Prostate gland (tissue), 2 donors: Measurements from ENCODE around the gene SGF29. TPM values are rescaled to one million over a fixed set of nuclear protein-coding genes. Genes with fewer than 3 reads are reported as not detected.
"Not testable (repeated sequence)": the region's sequence is repeated elsewhere in the genome, so short reads cannot be mapped to it uniquely, and the experiment has no call there.

ENCODE experiments used
- DNase-seq: peaks from one replicate; pipeline ENCODE4 v3.0.0-alpha.2; 2019; ENCODE audit warnings: low spot score
- H3K27ac ChIP-seq, 2 donors: fragments of 200-600 bp; sonication (generic); 2 replicates each; pipeline ENCODE4 v1.5.1; 2017 to 2019
- H3K27me3 ChIP-seq: fragments of 200-600 bp; sonication (generic); replicated peaks from 2 replicates; pipeline ENCODE4 v1.5.1; 2019; ENCODE audit not compliant: insufficient read depth
- H3K36me3 ChIP-seq, 2 donors: fragments of 200-600 bp; sonication (generic); 1 replicate in 1 of 2; 2 replicates in 1 of 2; pipeline versions ENCODE4 v1.5.1 to v1.8.1; 2017 to 2019
- H3K4me1 ChIP-seq: fragments of 200-600 bp; sonication (generic); replicated peaks from 2 replicates; pipeline ENCODE4 v1.5.1; 2019
- H3K4me3 ChIP-seq, 2 donors: fragments of 200-600 bp; sonication (generic); 2 replicates each; pipeline ENCODE4 v1.5.1; 2017 to 2019
- H3K9me3 ChIP-seq: fragments of 200-600 bp; sonication (generic); 2 replicates; pipeline ENCODE4 v1.5.1; 2017
- POLR2A ChIP-seq: fragments of 450-650 bp; IDR thresholded peaks from one replicate; pipeline ENCODE4 v1.6.1; 2016; ENCODE audit warnings: antibody characterized with exemption, mild to moderate bottlenecking
- POLR2AphosphoS5 ChIP-seq: sonication (generic); formaldehyde crosslinking; IDR thresholded peaks from one replicate; pipeline ENCODE4 v1.6.1; 2017; ENCODE audit warnings: antibody characterized with exemption
- WGBS: methylation state at CpG from one replicate; pipeline ENCODE4 v1.1.5; 2018; 5-methylcytosine and 5-hydroxymethylcytosine counted together
- intact Hi-C: fragments of 100-400 bp; cut with DNase I; formaldehyde crosslinking; loops from one replicate; pipeline ENCODE4 v1.14.2; 2022
- total RNA-seq, 2 donors: library from RNA; depleted of rRNA; stranded (reverse); fragments of >200 nt; gene quantifications; one replicate each; pipeline ENCODE4 v1.1.0, GENCODE V29; 2016
- TF ChIP-seq, protein P1 (sequence below), 4 experiments: fragments of 200-600 bp in 2 of 4; fragments of 450-650 bp in 2 of 4; sonication (generic) in 2 of 4; IDR thresholded peaks; 1 replicate in 3 of 4; 2 replicates in 1 of 4; pipeline ENCODE4 v1.5.1; 2016 to 2019; ENCODE audit warnings: antibody characterized with exemption in 4 of 4, mild to moderate bottlenecking in 2 of 4, moderate library complexity in 2 of 4

Gene SGF29
- total RNA-seq, 2 donors from 2014 or later: 32.2 to 59.7 TPM

DNA sequence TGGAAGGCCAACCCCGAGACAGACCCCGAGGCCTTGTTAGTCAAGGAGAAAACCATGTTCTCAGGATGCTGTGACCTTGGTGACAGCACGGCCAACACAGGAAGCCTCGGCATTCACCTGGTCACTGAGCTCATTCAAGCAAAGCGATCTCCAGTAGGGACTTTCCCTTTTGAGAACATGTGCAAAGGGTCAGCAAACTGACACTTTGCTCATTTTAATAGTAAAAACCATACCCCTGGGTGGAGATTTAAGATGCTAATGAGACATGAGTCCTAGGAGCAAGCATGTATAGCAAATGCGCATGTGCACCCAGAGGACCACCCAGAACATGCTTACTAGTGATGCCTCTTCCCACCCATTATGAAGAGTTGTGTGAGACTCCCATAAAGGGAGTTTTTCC lies 48.8 kb downstream of the SGF29 start:
- 68% methylated on average over 4 of the region's 6 CpGs for WGBS
- H3K27ac ChIP-seq: no peak overlapping the region
- H3K4me3 ChIP-seq: no peak overlapping the region
- TF ChIP-seq, protein P1, sequence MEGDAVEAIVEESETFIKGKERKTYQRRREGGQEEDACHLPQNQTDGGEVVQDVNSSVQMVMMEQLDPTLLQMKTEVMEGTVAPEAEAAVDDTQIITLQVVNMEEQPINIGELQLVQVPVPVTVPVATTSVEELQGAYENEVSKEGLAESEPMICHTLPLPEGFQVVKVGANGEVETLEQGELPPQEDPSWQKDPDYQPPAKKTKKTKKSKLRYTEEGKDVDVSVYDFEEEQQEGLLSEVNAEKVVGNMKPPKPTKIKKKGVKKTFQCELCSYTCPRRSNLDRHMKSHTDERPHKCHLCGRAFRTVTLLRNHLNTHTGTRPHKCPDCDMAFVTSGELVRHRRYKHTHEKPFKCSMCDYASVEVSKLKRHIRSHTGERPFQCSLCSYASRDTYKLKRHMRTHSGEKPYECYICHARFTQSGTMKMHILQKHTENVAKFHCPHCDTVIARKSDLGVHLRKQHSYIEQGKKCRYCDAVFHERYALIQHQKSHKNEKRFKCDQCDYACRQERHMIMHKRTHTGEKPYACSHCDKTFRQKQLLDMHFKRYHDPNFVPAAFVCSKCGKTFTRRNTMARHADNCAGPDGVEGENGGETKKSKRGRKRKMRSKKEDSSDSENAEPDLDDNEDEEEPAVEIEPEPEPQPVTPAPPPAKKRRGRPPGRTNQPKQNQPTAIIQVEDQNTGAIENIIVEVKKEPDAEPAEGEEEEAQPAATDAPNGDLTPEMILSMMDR (IDR thresholded peaks at IDR 0.05): no peak
- TF ChIP-seq POLR2AphosphoS5 (no peak), POLR2A (no peak)
- no peak for DNase-seq
- no peaks in the 10 kb centered on the region for H3K27me3 ChIP-seq
- H3K9me3 ChIP-seq: no peaks in the 10 kb centered on the region
- intact Hi-C loops: no loop called here
- H3K4me1 ChIP-seq: no peaks in the 10 kb centered on the region
- no peaks in the 10 kb centered on the region for H3K36me3 ChIP-seq

DNA sequence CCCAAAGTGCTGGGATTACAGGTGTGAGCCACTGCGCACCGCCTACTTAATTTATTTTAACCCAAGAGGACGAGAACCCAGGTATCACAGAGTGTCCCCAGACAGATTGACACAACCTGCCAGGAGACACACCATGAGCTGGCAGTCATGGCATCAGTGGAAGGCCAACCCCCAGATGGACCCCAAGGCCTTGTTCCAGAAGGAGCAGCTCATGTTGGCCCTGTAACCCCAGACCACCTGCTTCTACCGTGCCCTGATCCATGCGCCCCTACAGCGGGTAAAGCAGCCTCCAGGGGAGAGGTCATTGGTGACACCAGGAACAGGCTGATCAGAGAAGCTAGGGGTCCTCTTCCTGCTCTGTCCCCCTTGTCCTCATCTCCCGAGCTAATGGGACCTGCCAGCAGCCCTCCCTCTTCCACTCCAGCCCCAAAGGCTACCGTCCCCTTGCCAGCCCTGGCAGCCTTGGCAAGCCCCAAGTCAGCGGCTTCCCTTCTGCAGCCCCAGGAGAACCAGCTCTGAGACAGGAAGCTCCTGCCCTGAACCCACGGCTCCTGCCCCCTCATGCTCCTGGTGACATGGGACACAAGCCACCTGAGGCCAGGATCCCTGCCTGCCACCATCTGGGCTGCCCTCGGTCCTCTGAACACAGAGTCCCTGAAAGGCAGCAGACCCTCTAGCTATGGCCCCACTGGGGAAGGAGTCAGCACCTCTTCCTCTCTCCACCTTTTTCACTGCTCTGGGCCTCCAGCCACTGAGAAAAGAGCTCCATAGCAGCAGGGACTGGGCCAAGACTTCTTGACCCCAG lies 49.9 kb downstream of the SGF29 start:
- no peak overlapping the region for H3K4me3 ChIP-seq
- intact Hi-C loops: no loop called here
- no peaks in the 10 kb centered on the region for H3K9me3 ChIP-seq
- H3K36me3 ChIP-seq: no peaks in the 10 kb centered on the region
- 79% methylated on average over 11 of the region's 11 CpGs for WGBS
- H3K27ac ChIP-seq: no peak overlapping the region
- H3K27me3 ChIP-seq: no peaks in the 10 kb centered on the region
- H3K4me1 ChIP-seq: no peaks in the 10 kb centered on the region
- DNase-seq: no peak
- TF ChIP-seq, protein P1 (IDR thresholded peaks at IDR 0.05): no peak
- TF ChIP-seq POLR2A (no peak), POLR2AphosphoS5 (no peak)

DNA sequence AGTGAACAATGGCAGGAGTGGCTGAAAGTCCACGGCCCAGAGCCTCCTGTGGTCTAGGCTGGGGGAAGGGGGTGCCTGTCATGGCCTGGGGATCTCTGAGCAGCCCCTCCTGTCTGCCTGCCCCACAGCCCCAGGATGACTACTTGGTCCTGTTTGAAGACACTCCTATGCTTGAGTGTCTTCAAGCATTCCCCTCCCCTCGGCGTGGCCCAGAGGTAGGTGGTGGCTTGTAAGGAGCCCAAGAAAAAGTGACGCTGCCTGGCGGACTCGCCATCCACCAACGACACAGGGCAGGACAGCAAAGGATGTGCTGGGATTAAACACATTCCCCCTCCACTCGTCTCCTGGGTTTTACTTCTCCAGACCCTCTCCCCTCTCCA lies 50.5 kb downstream of the SGF29 start:
- Histone ChIP-seq H3K9me3 (no peaks in the 10 kb centered on the region), H3K36me3 (no peaks in the 10 kb centered on the region), H3K27me3 (no peaks in the 10 kb centered on the region), H3K4me1 (no peaks in the 10 kb centered on the region), H3K27ac (no peak overlapping the region), H3K4me3 (no peak overlapping the region)
- TF ChIP-seq POLR2AphosphoS5: no peak
- intact Hi-C loops: no loop called here
- WGBS: 72% methylated on average over 8 of the region's 8 CpGs
- DNase-seq: no peak

- Histone ChIP-seq H3K4me1 (no peaks in the 10 kb centered on the region), H3K27me3 (no peaks in the 10 kb centered on the region), H3K36me3 (no peaks in the 10 kb centered on the region), H3K9me3 (no peaks in the 10 kb centered on the region), H3K4me3 (no peak overlapping the region), H3K27ac (no peak overlapping the region)
- TF ChIP-seq POLR2AphosphoS5 (no peak), POLR2A (no peak)
- TF ChIP-seq, protein P1 (IDR thresholded peaks at IDR 0.05): no peak
- WGBS: 91% methylated on average over 16 of the region's 16 CpGs
- no peak for DNase-seq
- intact Hi-C loops: no loop called here
These were observed 52.8 kb downstream of the SGF29 start for GRCh38 chr16:28606291-28607115.

- Histone ChIP-seq H3K4me3 (no peak overlapping the region), H3K36me3 (no peaks in the 10 kb centered on the region), H3K27me3 (no peaks in the 10 kb centered on the region), H3K9me3 (no peaks in the 10 kb centered on the region), H3K4me1 (no peaks in the 10 kb centered on the region), H3K27ac (no peak overlapping the region)
- DNase-seq: no peak
- TF ChIP-seq POLR2A: no peak
- TF ChIP-seq, protein P1 (IDR thresholded peaks at IDR 0.05): no peak
- WGBS: 96% methylated on average over 9 of the region's 9 CpGs
- intact Hi-C loops: no loop called here
These were observed 53.5 kb downstream of the SGF29 start for GRCh38 chr16:28607116-28607623.

DNA sequence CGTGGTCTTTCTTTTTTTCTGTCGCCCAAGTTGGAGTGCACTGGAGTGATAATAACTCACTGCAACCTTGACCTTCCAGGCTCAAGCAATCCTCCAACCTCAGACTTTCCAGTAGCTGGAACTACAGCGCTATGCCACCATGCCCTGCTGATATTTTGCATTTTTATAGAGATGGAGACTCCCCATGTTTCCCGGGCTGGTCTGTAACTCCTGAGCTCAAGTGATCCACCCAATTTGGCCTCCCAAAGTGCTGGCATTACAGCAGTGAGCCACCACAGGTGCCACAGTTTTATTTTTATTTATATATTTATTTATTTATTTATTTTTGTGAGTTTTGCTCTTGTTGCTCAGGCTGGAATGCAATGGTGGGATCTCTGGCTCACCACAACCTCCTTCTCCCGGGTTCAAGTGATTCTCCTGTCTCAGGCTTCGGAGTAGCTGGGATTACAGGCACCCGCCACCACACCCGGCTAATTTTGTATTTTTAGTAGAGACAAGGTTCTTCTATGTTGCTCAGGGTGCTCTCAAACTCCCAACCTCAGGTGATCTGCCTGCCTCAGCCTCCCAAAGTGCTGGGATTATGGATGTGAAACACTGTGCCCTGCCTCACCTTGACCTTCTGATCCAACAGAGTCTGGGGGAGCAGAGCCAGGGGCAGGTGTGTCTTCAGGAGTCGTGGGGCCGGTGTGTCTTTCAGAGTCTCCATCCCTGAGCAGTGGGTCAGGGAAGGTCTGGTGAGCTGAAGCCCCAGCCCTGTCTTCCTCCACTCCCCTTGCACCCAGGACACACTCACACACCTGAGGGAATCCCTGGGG lies 54.2 kb downstream of the SGF29 start:
- DNase-seq, intact Hi-C loops, H3K4me3 ChIP-seq, H3K9me3 ChIP-seq, H3K4me1 ChIP-seq, H3K27me3 ChIP-seq, H3K36me3 ChIP-seq, H3K27ac ChIP-seq: not testable (repeated sequence)
- WGBS: 94% methylated on average over 10 of the region's 10 CpGs

DNA sequence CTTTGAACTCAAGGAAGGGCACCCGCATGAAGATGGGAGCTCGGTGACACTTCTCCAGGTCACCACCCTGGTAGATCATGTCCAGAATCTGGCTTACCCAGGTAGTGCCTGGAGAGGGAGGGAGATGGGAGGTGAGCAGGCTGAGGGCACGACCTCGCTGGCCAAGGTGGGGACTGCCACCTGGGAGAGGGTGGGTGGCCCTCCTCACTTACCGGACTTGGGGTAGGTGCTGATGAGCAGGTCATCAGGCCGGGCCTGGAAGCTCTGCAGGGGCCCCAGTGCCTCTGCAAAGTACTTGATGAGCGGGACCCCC lies 54.7 kb downstream of the SGF29 start:
- H3K36me3 ChIP-seq, H3K4me1 ChIP-seq, H3K27me3 ChIP-seq, intact Hi-C loops, DNase-seq, H3K4me3 ChIP-seq, H3K27ac ChIP-seq, H3K9me3 ChIP-seq: not testable (repeated sequence)
- WGBS: 93% methylated on average over 6 of the region's 7 CpGs
